OCI-LY1 (cell line): ENCODE measurements around the gene GPATCH3.

ENCODE experiments used
- H2AFZ ChIP-seq: fragments of 200-600 bp; sonication (generic), shearing (Covaris generic); 2 replicates; pipeline ENCODE4 v1.6.0; 2014; ENCODE audit warnings: antibody characterized with exemption, mild to moderate bottlenecking, low read length
- H3F3A ChIP-seq: fragments of 200-600 bp; sonication (generic), shearing (Covaris generic); 2 replicates; pipeline ENCODE4 v1.6.0; 2014; ENCODE audit warnings: mild to moderate bottlenecking, antibody characterized with exemption, low read length, moderate library complexity; ENCODE audit not compliant: insufficient read depth
- H3K27ac ChIP-seq: fragments of 200-600 bp; sonication (generic); 2 replicates; pipeline ENCODE4 v1.5.1; 2014; ENCODE audit warnings: low read length, mixed run types, mild to moderate bottlenecking, low read depth; ENCODE audit not compliant: poor library complexity, severe bottlenecking
- H3K27me3 ChIP-seq: fragments of 200-600 bp; sonication (generic); 2 replicates; pipeline ENCODE4 v1.6.0; 2014; ENCODE audit warnings: antibody characterized with exemption, mild to moderate bottlenecking, low read length, moderate library complexity; ENCODE audit not compliant: insufficient read depth
- H3K36me3 ChIP-seq: fragments of 200-600 bp; sonication (generic); 2 replicates; pipeline ENCODE4 v1.6.1; 2014; ENCODE audit warnings: mild to moderate bottlenecking, antibody characterized with exemption, low read length, moderate library complexity, mixed read lengths; ENCODE audit not compliant: insufficient read depth
- H3K4me1 ChIP-seq: fragments of 200-600 bp; sonication (generic); 2 replicates; pipeline ENCODE4 v1.5.1; 2014; ENCODE audit warnings: mild to moderate bottlenecking, low read length, moderate library complexity; ENCODE audit not compliant: insufficient read depth, severe bottlenecking
- H3K4me2 ChIP-seq: fragments of 200-600 bp; sonication (generic), shearing (Covaris generic); 2 replicates; pipeline ENCODE4 v1.6.1; 2014; ENCODE audit warnings: low read length
- H3K4me3 ChIP-seq: fragments of 200-600 bp; sonication (generic); 2 replicates; pipeline ENCODE4 v1.5.1; 2014; ENCODE audit warnings: low read length, low read depth, mild to moderate bottlenecking, mixed read lengths; ENCODE audit not compliant: poor library complexity, severe bottlenecking
- H3K79me2 ChIP-seq: fragments of 200-600 bp; shearing (Covaris generic); 2 replicates; pipeline ENCODE4 v1.6.1; 2016; ENCODE audit warnings: mixed run types, low read length, mixed read lengths; ENCODE audit not compliant: insufficient read depth
- H3K9ac ChIP-seq: fragments of 200-600 bp; sonication (generic), shearing (Covaris generic); 2 replicates; pipeline ENCODE4 v1.6.1; 2014; ENCODE audit warnings: mild to moderate bottlenecking, low read length, mixed read lengths
- H3K9me2 ChIP-seq: fragments of 200-600 bp; sonication (generic), shearing (Covaris generic); 2 replicates; pipeline ENCODE4 v1.6.1; 2014; ENCODE audit warnings: low read depth, mild to moderate bottlenecking, low read length, mixed read lengths
- H3K9me3 ChIP-seq: fragments of 200-600 bp; shearing (Covaris generic); 2 replicates; pipeline ENCODE4 v1.6.1; 2014; ENCODE audit warnings: low read length, mixed read lengths
- H4K20me1 ChIP-seq: fragments of 200-600 bp; sonication (generic), shearing (Covaris generic); 2 replicates; pipeline ENCODE4 v1.6.0; 2016; ENCODE audit warnings: mild to moderate bottlenecking, low read length; ENCODE audit not compliant: insufficient read depth
- EZH2 ChIP-seq: fragments of 200-600 bp; sonication (generic), shearing (Covaris generic); IDR thresholded peaks from 2 replicates; pipeline ENCODE4 v1.8.0; 2017; ENCODE audit warnings: borderline replicate concordance, mixed run types, mild to moderate bottlenecking, antibody characterized with exemption, low read length, moderate library complexity, mixed read lengths
- TF ChIP-seq, protein P1 (sequence below): fragments of 200-600 bp; sonication (generic), shearing (Covaris generic); IDR thresholded peaks from 2 replicates; pipeline ENCODE4 v1.5.1; 2017; ENCODE audit warnings: mild to moderate bottlenecking, antibody characterized with exemption, low read length, moderate library complexity, mixed read lengths

Gene GPATCH3

DNA sequence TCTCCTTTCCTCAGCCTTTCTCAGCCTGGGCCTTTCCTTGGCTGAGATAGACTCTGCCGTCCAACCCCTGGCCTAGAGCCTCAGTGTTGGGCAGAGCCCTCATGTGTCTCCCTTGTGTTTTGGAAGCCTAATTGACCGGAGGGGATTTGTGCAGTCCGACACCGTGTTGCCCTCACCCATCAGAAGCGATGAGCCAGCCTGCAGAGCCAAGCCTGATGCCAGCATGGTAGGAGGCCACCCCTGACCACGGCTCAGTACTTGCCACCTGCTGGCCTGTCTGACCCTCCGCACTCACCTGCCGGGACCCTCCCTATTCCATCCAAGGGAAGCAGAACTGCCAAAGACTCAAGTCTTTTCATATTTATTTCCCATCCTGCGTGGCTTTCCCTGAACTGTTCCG, 46.7 kb downstream of the GPATCH3 start:
- no peak for TF ChIP-seq EZH2
- TF ChIP-seq, protein P1, sequence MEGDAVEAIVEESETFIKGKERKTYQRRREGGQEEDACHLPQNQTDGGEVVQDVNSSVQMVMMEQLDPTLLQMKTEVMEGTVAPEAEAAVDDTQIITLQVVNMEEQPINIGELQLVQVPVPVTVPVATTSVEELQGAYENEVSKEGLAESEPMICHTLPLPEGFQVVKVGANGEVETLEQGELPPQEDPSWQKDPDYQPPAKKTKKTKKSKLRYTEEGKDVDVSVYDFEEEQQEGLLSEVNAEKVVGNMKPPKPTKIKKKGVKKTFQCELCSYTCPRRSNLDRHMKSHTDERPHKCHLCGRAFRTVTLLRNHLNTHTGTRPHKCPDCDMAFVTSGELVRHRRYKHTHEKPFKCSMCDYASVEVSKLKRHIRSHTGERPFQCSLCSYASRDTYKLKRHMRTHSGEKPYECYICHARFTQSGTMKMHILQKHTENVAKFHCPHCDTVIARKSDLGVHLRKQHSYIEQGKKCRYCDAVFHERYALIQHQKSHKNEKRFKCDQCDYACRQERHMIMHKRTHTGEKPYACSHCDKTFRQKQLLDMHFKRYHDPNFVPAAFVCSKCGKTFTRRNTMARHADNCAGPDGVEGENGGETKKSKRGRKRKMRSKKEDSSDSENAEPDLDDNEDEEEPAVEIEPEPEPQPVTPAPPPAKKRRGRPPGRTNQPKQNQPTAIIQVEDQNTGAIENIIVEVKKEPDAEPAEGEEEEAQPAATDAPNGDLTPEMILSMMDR = no peak
- Histone ChIP-seq H3K9me2 (no peaks in the 10 kb centered on the region), H3K4me3 (no peak overlapping the region), H3K27me3 (no peaks in the 10 kb centered on the region), H3K27ac (no peak overlapping the region), H2AFZ (no peak overlapping the region), H3K36me3 (peaks cover 48% of the 10 kb centered on the region; the same call in 1 of the 2 replicates), H3K4me1 (no peaks in the 10 kb centered on the region), H3F3A (no peaks in the 10 kb centered on the region), H3K9me3 (no peaks in the 10 kb centered on the region), H4K20me1 (no peaks in the 10 kb centered on the region), H3K9ac (no peak overlapping the region), H3K4me2 (no peak overlapping the region), H3K79me2 (no peaks in the 10 kb centered on the region)

DNA sequence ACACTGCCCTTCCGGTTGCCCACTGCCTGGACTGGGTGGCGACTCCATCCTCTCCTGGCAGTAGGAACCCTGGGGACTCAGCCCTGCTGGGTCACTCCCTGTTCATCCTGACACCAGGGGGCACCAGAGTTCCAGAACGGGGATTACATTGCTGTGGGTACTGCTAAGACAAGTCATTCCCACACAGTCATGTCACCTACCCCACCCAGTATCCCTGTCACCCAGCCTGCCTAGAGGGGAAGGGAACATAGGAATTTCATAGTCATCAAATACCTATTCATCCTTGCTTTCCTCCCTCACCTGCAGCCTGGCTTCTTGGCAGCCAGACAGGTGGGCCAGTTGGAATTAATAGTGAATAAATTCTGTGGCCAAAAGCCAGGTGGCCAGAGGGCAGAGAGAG, 47.1 kb downstream of the GPATCH3 start:
- Histone ChIP-seq H3K9me2 (no peaks in the 10 kb centered on the region), H3K9me3 (no peaks in the 10 kb centered on the region), H3K9ac (no peak overlapping the region), H3F3A (no peaks in the 10 kb centered on the region), H3K4me2 (no peak overlapping the region), H3K36me3 (peaks cover 48% of the 10 kb centered on the region; the same call in 1 of the 2 replicates), H2AFZ (no peak overlapping the region), H3K4me3 (no peak overlapping the region), H3K79me2 (no peaks in the 10 kb centered on the region), H3K4me1 (no peaks in the 10 kb centered on the region), H3K27ac (no peak overlapping the region), H4K20me1 (no peaks in the 10 kb centered on the region), H3K27me3 (no peaks in the 10 kb centered on the region)
- no peak for TF ChIP-seq EZH2
- TF ChIP-seq, protein P1 = peak; percentile 82

DNA sequence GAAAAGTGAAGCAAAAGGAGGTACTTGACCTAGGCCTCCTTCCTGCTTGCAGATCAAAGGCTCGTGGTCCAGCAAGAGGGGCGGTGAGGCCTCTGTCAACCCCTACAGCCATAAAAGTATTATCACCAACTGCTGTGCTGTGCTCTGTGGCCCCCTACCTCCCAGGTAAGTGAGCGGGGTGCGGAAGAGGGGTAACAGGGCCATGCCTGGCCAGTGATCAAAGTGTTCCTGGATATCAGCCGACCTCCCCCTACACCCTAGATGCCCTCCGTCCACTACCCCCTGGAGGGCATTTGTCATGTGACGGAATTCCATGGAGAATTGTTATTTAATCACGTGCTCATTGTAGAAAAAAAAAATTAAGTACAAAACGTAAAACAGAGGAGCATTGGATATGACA, 47.6 kb downstream of the GPATCH3 start:
- no peak overlapping the region for H2AFZ ChIP-seq
- no peaks in the 10 kb centered on the region for H3F3A ChIP-seq
- H3K4me2 ChIP-seq = no peak overlapping the region
- H3K27me3 ChIP-seq = no peaks in the 10 kb centered on the region
- H3K36me3 ChIP-seq = peaks cover 48% of the 10 kb centered on the region; the same call in 1 of the 2 replicates
- H3K79me2 ChIP-seq = no peaks in the 10 kb centered on the region
- no peak overlapping the region for H3K27ac ChIP-seq
- no peak overlapping the region for H3K4me3 ChIP-seq
- H3K9ac ChIP-seq = no peak overlapping the region
- H4K20me1 ChIP-seq = no peaks in the 10 kb centered on the region
- no peaks in the 10 kb centered on the region for H3K9me3 ChIP-seq
- no peak for TF ChIP-seq EZH2
- TF ChIP-seq, protein P1 = no peak
- no peaks in the 10 kb centered on the region for H3K4me1 ChIP-seq
- H3K9me2 ChIP-seq = no peaks in the 10 kb centered on the region
